ENCODE data around the gene VCPKMT.
"Not testable (repeated sequence)": the region's sequence is repeated elsewhere in the genome, so short reads cannot be mapped to it uniquely, and the experiment has no call there.

The VCPKMT gene

GRCh38 chr14:50082308-50082742, 34.0 kb downstream of the VCPKMT start:
- Histone ChIP-seq H3K4me1 (ENCODE audit: insufficient read depth, low read length) (no peaks in the 10 kb centered on the region), H3K9ac (ENCODE audit: low read length) (no peak overlapping the region), H3K4me3 (ENCODE audit: low read depth in 1 of 2, low read length in 2 of 2) (no peak overlapping the region), H3K9me3 (ENCODE audit: low read length) (no peaks in the 10 kb centered on the region), H3K27ac (ENCODE audit: low read depth, low read length) (no peak overlapping the region), H3K36me3 (ENCODE audit: insufficient read depth, low read length) (no peaks in the 10 kb centered on the region), H3K27me3 (ENCODE audit: control insufficient read depth in 1 of 2, insufficient read depth in 2 of 2, low read length in 2 of 2) (no peaks in the 10 kb centered on the region)

GRCh38 chr14:50079103-50079502, 37.3 kb downstream of the VCPKMT start:
- not testable (repeated sequence) for H3K27ac ChIP-seq (ENCODE audit: low read depth, low read length); H3K4me3 ChIP-seq (ENCODE audit: low read depth in 1 of 2, low read length in 2 of 2); H3K9me3 ChIP-seq (ENCODE audit: low read length); H3K36me3 ChIP-seq (ENCODE audit: insufficient read depth, low read length); H3K27me3 ChIP-seq (ENCODE audit: control insufficient read depth in 1 of 2, insufficient read depth in 2 of 2, low read length in 2 of 2); H3K9ac ChIP-seq (ENCODE audit: low read length); H3K4me1 ChIP-seq (ENCODE audit: insufficient read depth, low read length)

DNA sequence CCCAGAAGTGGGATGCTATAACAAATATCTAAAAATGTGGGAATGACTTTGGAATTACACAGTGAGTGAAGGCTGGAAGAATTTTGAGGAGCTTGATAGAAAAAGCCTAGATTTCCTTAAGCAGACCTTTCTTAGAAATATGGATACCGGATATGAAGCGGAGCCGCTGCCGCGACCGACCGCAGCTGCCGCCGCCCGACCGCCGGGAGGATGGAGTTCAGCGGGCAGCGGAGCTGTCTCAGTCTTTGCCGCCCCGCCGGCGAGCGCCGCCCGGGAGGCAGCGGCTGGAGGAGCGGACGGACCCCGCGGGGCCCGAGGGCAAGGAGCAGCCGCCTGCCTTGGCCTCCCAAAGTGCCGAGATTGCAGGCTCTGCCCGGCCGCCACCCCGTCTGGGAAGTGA, 42.7 kb downstream of the VCPKMT start:
- H3K27ac ChIP-seq (ENCODE audit: low read depth, low read length) = not testable (repeated sequence)

GRCh38 chr14:50072395-50072794, 44.0 kb downstream of the VCPKMT start:
- no peaks in the 10 kb centered on the region for H3K4me1 ChIP-seq (ENCODE audit: insufficient read depth, low read length)
- H3K36me3 ChIP-seq (ENCODE audit: insufficient read depth, low read length) = no peaks in the 10 kb centered on the region
- H3K4me3 ChIP-seq (ENCODE audit: low read depth in 1 of 2, low read length in 2 of 2) = no peak overlapping the region
- no peaks in the 10 kb centered on the region for H3K27me3 ChIP-seq (ENCODE audit: control insufficient read depth in 1 of 2, insufficient read depth in 2 of 2, low read length in 2 of 2)
- no peak overlapping the region for H3K9ac ChIP-seq (ENCODE audit: low read length)
- H3K9me3 ChIP-seq (ENCODE audit: low read length) = no peaks in the 10 kb centered on the region
- H3K27ac ChIP-seq (ENCODE audit: low read depth, low read length) = no peak overlapping the region

More for the DNA sequence above, 42.7 kb downstream of the VCPKMT start:
- H3K4me1 ChIP-seq (ENCODE audit: insufficient read depth, low read length); H3K9me3 ChIP-seq (ENCODE audit: low read length); H3K9ac ChIP-seq (ENCODE audit: low read length); H3K27me3 ChIP-seq (ENCODE audit: control insufficient read depth in 1 of 2, insufficient read depth in 2 of 2, low read length in 2 of 2); H3K4me3 ChIP-seq (ENCODE audit: low read depth in 1 of 2, low read length in 2 of 2); H3K36me3 ChIP-seq (ENCODE audit: insufficient read depth, low read length): not testable (repeated sequence)

DNA sequence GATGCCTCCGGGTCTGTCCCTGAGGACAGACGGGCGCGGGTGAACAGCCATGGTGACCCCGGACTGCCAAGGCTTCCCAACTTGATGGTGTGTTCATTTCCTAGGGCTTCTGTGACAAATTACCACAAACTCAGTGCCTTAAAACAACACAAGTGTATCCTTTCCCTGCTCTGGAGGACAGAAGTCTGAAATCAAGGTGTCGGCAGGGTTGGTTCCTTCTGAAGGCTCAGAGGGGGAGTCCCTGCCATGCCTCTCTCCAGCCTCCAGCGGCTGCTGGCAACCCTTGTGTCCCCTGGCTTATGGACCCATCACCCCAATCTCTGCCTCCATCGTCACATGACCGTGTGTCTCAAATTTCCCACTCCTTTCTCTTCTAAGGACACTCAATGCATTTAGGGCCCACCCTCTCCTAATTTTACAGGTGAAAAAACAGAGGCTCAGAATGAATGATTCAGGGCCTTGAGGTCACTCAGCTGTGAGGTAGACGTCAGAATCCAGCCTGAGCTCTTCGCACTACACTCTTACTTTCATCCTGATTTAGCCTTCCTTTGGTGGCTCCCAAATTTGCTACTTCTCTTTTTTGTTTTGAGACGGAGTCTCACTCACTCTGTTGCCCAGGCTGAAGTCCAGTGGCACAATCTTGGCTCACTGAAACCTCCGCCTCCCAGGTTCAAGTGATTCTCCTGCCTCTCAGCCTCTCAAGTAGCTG, 45.4 kb downstream of the VCPKMT start:
- no peak overlapping the region for H3K4me3 ChIP-seq (ENCODE audit: low read depth in 1 of 2, low read length in 2 of 2)
- H3K9me3 ChIP-seq (ENCODE audit: low read length) = no peaks in the 10 kb centered on the region
- H3K27ac ChIP-seq (ENCODE audit: low read depth, low read length) = no peak overlapping the region
- no peak overlapping the region for H3K9ac ChIP-seq (ENCODE audit: low read length)
- no peaks in the 10 kb centered on the region for H3K36me3 ChIP-seq (ENCODE audit: insufficient read depth, low read length)
- H3K27me3 ChIP-seq (ENCODE audit: control insufficient read depth in 1 of 2, insufficient read depth in 2 of 2, low read length in 2 of 2) = no peaks in the 10 kb centered on the region
- H3K4me1 ChIP-seq (ENCODE audit: insufficient read depth, low read length) = no peaks in the 10 kb centered on the region

GRCh38 chr14:50070230-50070629, 46.1 kb downstream of the VCPKMT start:
- no peaks in the 10 kb centered on the region for H3K4me1 ChIP-seq (ENCODE audit: insufficient read depth, low read length)
- H3K36me3 ChIP-seq (ENCODE audit: insufficient read depth, low read length) = no peaks in the 10 kb centered on the region
- H3K27me3 ChIP-seq (ENCODE audit: control insufficient read depth in 1 of 2, insufficient read depth in 2 of 2, low read length in 2 of 2) = no peaks in the 10 kb centered on the region
- no peak overlapping the region for H3K9ac ChIP-seq (ENCODE audit: low read length)
- H3K27ac ChIP-seq (ENCODE audit: low read depth, low read length) = no peak overlapping the region
- H3K4me3 ChIP-seq (ENCODE audit: low read depth in 1 of 2, low read length in 2 of 2) = no peak overlapping the region
- H3K9me3 ChIP-seq (ENCODE audit: low read length) = no peaks in the 10 kb centered on the region

DNA sequence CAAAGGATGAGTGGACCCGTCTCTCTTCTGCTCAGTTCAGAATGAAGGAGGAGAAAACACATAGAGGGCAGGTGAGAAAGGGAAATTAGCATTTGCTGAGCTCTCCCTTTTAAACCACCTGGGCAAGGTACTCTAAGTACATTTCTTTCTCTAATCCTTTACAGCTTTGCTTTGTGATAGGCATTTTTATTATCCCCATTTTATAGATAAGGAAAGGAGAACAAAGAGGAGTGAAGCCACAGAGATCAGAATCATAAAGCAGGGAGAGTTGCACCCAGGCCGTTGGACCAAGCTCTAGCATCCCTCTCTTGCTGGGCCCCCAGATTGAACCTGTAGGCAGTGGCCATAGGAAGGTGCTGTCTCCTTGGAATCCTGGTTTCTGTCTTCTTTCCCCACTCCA, 47.0 kb downstream of the VCPKMT start:
- Histone ChIP-seq H3K4me1 (ENCODE audit: insufficient read depth, low read length) (no peaks in the 10 kb centered on the region), H3K9me3 (ENCODE audit: low read length) (no peaks in the 10 kb centered on the region), H3K9ac (ENCODE audit: low read length) (no peak overlapping the region), H3K36me3 (ENCODE audit: insufficient read depth, low read length) (no peaks in the 10 kb centered on the region), H3K27ac (ENCODE audit: low read depth, low read length) (no peak overlapping the region), H3K4me3 (ENCODE audit: low read depth in 1 of 2, low read length in 2 of 2) (no peak overlapping the region), H3K27me3 (ENCODE audit: control insufficient read depth in 1 of 2, insufficient read depth in 2 of 2, low read length in 2 of 2) (no peaks in the 10 kb centered on the region)

GRCh38 chr14:50068496-50068895, 47.9 kb downstream of the VCPKMT start:
- no peak overlapping the region for H3K27ac ChIP-seq (ENCODE audit: low read depth, low read length)
- no peak overlapping the region for H3K4me3 ChIP-seq (ENCODE audit: low read depth in 1 of 2, low read length in 2 of 2)
- H3K4me1 ChIP-seq (ENCODE audit: insufficient read depth, low read length) = no peaks in the 10 kb centered on the region
- H3K36me3 ChIP-seq (ENCODE audit: insufficient read depth, low read length) = no peaks in the 10 kb centered on the region
- H3K9ac ChIP-seq (ENCODE audit: low read length) = no peak overlapping the region
- H3K27me3 ChIP-seq (ENCODE audit: control insufficient read depth in 1 of 2, insufficient read depth in 2 of 2, low read length in 2 of 2) = no peaks in the 10 kb centered on the region
- H3K9me3 ChIP-seq (ENCODE audit: low read length) = no peaks in the 10 kb centered on the region

GRCh38 chr14:50067723-50068495, 48.5 kb downstream of the VCPKMT start:
- H3K36me3 ChIP-seq (ENCODE audit: insufficient read depth, low read length) = no peaks in the 10 kb centered on the region
- no peaks in the 10 kb centered on the region for H3K9me3 ChIP-seq (ENCODE audit: low read length)
- H3K27me3 ChIP-seq (ENCODE audit: control insufficient read depth in 1 of 2, insufficient read depth in 2 of 2, low read length in 2 of 2) = no peaks in the 10 kb centered on the region
- H3K4me3 ChIP-seq (ENCODE audit: low read depth in 1 of 2, low read length in 2 of 2) = no peak overlapping the region
- no peak overlapping the region for H3K27ac ChIP-seq (ENCODE audit: low read depth, low read length)
- H3K9ac ChIP-seq (ENCODE audit: low read length) = no peak overlapping the region
- no peaks in the 10 kb centered on the region for H3K4me1 ChIP-seq (ENCODE audit: insufficient read depth, low read length)

GRCh38 chr14:50065583-50065982, 50.8 kb downstream of the VCPKMT start:
- Histone ChIP-seq H3K27ac (ENCODE audit: low read depth, low read length) (no peak overlapping the region), H3K4me1 (ENCODE audit: insufficient read depth, low read length) (peaks cover 15% of the 10 kb centered on the region), H3K36me3 (ENCODE audit: insufficient read depth, low read length) (no peaks in the 10 kb centered on the region), H3K9me3 (ENCODE audit: low read length) (no peaks in the 10 kb centered on the region), H3K9ac (ENCODE audit: low read length) (no peak overlapping the region), H3K27me3 (ENCODE audit: control insufficient read depth in 1 of 2, insufficient read depth in 2 of 2, low read length in 2 of 2) (no peaks in the 10 kb centered on the region), H3K4me3 (ENCODE audit: low read depth in 1 of 2, low read length in 2 of 2) (no peak overlapping the region)

DNA sequence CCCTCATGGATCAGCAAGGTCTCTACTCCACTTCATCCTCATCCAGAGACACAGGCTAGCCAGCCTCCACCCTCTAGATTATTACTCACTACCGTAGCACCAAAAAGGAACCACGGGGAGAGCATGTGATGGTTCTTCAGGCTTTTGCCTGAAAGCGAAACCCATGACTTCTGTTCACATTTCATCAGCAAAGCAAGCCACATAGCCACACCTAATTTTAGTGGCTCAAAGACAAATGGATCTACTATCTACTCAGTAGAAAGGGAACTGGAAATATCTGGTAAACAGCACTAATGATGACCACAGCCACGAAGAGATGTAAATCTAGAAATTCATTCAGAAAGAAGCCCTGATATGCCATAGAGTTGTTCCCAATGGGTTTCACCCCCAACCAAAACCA, 51.4 kb downstream of the VCPKMT start:
- Histone ChIP-seq H3K4me1 (ENCODE audit: insufficient read depth, low read length) (peaks cover 21% of the 10 kb centered on the region), H3K9ac (ENCODE audit: low read length) (no peak overlapping the region), H3K36me3 (ENCODE audit: insufficient read depth, low read length) (no peaks in the 10 kb centered on the region), H3K4me3 (ENCODE audit: low read depth in 1 of 2, low read length in 2 of 2) (no peak overlapping the region), H3K9me3 (ENCODE audit: low read length) (no peaks in the 10 kb centered on the region), H3K27me3 (ENCODE audit: control insufficient read depth in 1 of 2, insufficient read depth in 2 of 2, low read length in 2 of 2) (no peaks in the 10 kb centered on the region), H3K27ac (ENCODE audit: low read depth, low read length) (no peak overlapping the region)

Data from muscle layer of colon (tissue), 2 donors.